ENCODE data around the gene CHST9. TPM values are rescaled to one million over a fixed set of nuclear protein-coding genes. Genes with fewer than 3 reads are reported as not detected.
"Not testable (repeated sequence)": the region's sequence is repeated elsewhere in the genome, so short reads cannot be mapped to it uniquely, and the experiment has no call there.

The CHST9 gene
- total RNA-seq, 2 donors from 2014 or later: 0.90 to 1.3 TPM

DNA sequence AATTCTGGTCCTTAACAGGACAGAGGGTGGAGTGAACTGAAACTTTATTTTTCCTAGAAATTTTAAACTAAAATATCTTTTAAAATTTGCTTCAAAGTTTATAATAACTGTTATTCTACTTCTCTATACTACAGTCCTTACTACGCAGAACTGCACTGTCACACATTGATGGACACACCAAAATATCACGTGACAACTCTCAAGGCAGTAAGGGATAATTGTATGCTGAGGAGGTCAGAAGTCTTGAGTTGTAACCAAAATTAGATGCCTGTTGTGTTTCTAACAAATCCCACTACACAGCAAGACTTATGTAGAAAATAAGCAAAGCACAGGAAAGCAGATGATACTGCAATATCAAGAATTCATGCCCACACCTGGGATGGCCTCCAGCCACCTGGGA lies 76.3 kb downstream of the CHST9 start:
- no peaks in the 10 kb centered on the region for H3K4me1 ChIP-seq
- H3K4me3 ChIP-seq: no peak overlapping the region
- H3K36me3 ChIP-seq: no peaks in the 10 kb centered on the region
- TF ChIP-seq, protein P1, sequence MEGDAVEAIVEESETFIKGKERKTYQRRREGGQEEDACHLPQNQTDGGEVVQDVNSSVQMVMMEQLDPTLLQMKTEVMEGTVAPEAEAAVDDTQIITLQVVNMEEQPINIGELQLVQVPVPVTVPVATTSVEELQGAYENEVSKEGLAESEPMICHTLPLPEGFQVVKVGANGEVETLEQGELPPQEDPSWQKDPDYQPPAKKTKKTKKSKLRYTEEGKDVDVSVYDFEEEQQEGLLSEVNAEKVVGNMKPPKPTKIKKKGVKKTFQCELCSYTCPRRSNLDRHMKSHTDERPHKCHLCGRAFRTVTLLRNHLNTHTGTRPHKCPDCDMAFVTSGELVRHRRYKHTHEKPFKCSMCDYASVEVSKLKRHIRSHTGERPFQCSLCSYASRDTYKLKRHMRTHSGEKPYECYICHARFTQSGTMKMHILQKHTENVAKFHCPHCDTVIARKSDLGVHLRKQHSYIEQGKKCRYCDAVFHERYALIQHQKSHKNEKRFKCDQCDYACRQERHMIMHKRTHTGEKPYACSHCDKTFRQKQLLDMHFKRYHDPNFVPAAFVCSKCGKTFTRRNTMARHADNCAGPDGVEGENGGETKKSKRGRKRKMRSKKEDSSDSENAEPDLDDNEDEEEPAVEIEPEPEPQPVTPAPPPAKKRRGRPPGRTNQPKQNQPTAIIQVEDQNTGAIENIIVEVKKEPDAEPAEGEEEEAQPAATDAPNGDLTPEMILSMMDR (IDR thresholded peaks at IDR 0.05): no peak
- peaks cover 0 to 9% of the 10 kb centered on the region in 2 donors for H3K9me3 ChIP-seq
- DNase-seq (ENCODE audit: low spot score): no peak
- no peak overlapping the region for H3K27ac ChIP-seq
- no peaks in the 10 kb centered on the region for H3K27me3 ChIP-seq

DNA sequence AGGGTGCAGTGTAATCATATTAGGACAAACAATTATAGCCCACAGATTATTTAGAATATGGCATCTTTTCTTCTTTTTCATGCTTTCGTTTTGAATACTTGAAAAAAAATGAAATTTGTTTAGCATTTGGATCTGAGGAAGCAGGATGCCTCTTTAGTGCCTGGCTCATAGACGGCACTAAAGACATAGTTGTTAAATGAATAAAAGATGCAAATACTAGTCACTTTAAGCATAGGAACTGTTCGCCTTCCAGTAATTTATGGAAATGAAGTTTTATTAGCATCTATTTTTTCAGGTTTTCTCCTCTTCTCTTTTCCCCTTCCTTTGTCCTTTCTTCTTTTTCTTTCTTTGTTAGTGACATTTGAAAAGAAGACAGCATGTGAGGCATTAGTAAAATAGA lies 80.4 kb downstream of the CHST9 start:
- no peaks in the 10 kb centered on the region for H3K36me3 ChIP-seq
- no peaks in the 10 kb centered on the region for H3K4me1 ChIP-seq
- no peaks in the 10 kb centered on the region for H3K9me3 ChIP-seq
- H3K27ac ChIP-seq: no peak overlapping the region
- no peaks in the 10 kb centered on the region for H3K27me3 ChIP-seq
- H3K4me3 ChIP-seq: no peak overlapping the region
- no peak for DNase-seq (ENCODE audit: low spot score)
- TF ChIP-seq, protein P1 (IDR thresholded peaks at IDR 0.05): no peak

DNA sequence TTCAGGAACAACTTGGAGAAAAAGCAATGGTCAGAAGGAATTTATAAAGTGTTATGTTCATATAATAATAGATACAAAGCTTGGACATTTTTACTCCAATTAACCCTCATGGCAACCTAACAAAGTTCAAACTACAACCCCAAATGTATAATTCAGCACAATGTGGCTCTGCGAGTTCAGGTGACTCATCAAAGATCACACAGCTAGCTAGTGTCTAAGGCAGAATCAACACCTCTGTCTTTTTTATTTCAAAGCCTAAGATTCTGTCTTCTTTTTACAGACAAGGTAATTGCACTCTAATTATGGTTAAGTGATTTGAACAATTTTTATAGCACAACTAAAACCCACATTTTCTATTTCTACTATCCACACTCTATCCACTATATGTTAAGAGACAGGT lies 90.5 kb downstream of the CHST9 start:
- no peaks in the 10 kb centered on the region for H3K36me3 ChIP-seq
- no peak overlapping the region for H3K4me3 ChIP-seq
- no peak overlapping the region for H3K27ac ChIP-seq
- H3K4me1 ChIP-seq: no peaks in the 10 kb centered on the region
- TF ChIP-seq, protein P1 (IDR thresholded peaks at IDR 0.05): no peak
- no peak for DNase-seq (ENCODE audit: low spot score)
- H3K27me3 ChIP-seq: no peaks in the 10 kb centered on the region
- H3K9me3 ChIP-seq: no peaks in the 10 kb centered on the region

DNA sequence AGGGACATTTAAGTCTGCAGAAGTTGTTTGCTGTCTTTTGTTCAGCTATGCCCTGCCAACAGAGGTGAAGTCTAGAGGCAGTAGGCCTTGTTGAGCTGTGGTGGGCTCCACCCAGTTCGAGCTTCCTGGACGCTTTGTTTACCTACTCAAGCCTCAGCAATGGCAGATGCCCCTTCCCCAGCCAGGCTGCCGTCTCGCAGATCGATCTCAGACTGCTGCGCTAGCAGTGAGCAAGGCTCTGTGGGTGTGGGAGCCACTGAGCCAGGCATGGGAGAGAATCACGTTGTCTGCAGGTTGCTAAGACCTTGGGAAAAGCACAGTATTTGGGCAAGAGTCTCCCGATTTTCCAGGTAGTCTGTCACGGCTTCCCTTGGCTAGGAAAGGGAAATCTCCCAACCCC lies 91.8 kb downstream of the CHST9 start:
- not testable (repeated sequence) for DNase-seq (ENCODE audit: low spot score); H3K9me3 ChIP-seq; H3K27ac ChIP-seq; H3K36me3 ChIP-seq; H3K4me3 ChIP-seq; H3K27me3 ChIP-seq; H3K4me1 ChIP-seq

DNA sequence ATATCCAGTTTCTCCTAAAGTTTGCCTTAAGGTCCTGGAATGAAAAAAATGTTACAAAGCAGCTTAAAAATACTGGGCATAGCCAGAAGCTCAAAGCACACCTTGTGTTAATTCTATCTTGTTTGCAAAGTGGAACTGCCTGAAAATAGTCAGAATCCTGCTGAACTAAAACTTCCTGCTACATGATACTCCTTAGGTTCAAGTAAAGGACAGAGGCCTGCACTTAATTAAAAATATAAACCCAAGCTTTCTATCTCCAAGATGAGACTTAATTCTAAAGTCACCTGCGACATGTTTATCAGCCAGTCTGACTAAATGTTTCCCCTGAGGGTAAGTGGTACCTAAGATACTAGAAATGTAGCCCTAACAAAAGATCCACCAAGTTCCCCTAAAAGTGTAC lies 103.4 kb downstream of the CHST9 start:
- H3K4me3 ChIP-seq: no peak overlapping the region
- no peaks in the 10 kb centered on the region for H3K36me3 ChIP-seq
- H3K27me3 ChIP-seq: no peaks in the 10 kb centered on the region
- no peaks in the 10 kb centered on the region for H3K4me1 ChIP-seq
- no peak overlapping the region for H3K27ac ChIP-seq
- no peaks in the 10 kb centered on the region for H3K9me3 ChIP-seq
- no peak for DNase-seq (ENCODE audit: low spot score)
- TF ChIP-seq, protein P1 (IDR thresholded peaks at IDR 0.05): no peak

DNA sequence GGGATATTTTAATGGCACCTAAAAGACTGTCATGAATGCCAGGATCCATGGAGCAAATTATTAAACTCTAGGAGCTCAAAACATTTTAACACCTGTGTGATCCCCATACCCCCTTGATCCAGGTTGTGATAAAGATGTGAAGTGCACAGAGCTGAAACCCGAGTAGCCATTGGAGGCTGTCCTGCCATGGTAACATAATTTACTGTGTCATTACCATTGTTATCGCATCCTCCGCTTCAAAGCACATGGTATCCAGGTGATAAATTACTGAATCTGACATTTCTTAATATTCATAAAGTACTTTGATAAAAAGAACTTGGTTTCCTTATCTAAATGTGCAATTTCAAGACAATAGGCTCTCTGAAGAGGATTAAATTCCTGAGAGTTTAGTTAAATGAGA lies 109.3 kb downstream of the CHST9 start:
- TF ChIP-seq, protein P1 (IDR thresholded peaks at IDR 0.05): no peak
- no peaks in the 10 kb centered on the region for H3K36me3 ChIP-seq
- H3K4me3 ChIP-seq: no peak overlapping the region
- no peaks in the 10 kb centered on the region for H3K9me3 ChIP-seq
- H3K4me1 ChIP-seq: no peaks in the 10 kb centered on the region
- no peaks in the 10 kb centered on the region for H3K27me3 ChIP-seq
- DNase-seq (ENCODE audit: low spot score): no peak
- H3K27ac ChIP-seq: no peak overlapping the region

Data from right atrium auricular region (tissue), 2 donors.